GM18498 (cell line): ENCODE measurements around the gene MTHFD2.
"Not testable (repeated sequence)": the region's sequence is repeated elsewhere in the genome, so short reads cannot be mapped to it uniquely, and the experiment has no call there.

ENCODE experiments used
- ATAC-seq: cut with Tn5 transposase; IDR thresholded peaks from one replicate; pipeline ENCODE4 v1.9.1; 2021; ENCODE audit warnings: mild to moderate bottlenecking, moderate library complexity; ENCODE audit not compliant: unreplicated experiment

Gene MTHFD2

DNA sequence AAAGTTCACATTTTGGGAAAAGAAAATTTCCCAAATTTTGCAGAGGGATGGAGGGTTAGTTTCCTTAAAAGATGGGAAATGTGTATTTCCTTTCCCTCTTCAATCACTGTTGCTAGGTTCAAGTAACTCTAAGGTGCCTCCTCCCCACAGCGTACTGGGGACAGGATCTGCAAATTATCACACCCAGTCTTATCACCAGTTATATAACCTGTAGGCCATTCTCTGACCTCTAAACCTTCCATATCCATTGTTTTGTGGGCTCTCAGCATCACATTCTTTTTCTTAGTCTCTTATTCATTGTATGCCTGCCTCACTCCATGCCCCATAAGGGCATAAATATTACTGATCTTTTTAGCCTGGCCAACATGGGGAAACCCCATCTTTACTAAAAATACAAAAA is 3.6 kb upstream of the MTHFD2 start:
- no peak for ATAC-seq

- no peak for ATAC-seq
Observed at GRCh38 chr2:74197049-74197448, 1.4 kb upstream of the MTHFD2 start.

DNA sequence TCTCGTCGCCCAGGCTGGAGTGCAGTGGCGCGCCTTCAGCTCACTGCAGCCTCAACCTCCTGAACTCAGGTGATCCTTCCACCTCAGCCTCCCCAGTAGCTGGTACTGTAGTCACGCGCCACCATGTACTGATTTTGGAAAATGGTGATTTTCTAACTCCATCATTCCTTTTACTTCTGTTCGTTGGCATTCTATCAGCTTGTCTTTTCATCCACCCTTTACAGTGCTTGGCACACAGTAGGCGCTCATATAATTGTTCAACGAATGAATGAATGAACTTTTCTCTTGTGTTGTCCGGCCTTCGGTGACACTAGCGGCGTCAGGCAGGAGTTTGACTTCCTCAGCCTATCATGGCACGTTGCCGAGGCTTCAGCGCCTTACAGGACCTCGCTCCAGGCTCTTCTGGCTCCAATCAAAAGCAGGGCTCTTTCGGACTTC is 373 bp upstream of the MTHFD2 start:
- ATAC-seq: no peak

GRCh38 chr2:74199275-74199701 is 873 bp downstream of the MTHFD2 start:
- ATAC-seq: no peak

DNA sequence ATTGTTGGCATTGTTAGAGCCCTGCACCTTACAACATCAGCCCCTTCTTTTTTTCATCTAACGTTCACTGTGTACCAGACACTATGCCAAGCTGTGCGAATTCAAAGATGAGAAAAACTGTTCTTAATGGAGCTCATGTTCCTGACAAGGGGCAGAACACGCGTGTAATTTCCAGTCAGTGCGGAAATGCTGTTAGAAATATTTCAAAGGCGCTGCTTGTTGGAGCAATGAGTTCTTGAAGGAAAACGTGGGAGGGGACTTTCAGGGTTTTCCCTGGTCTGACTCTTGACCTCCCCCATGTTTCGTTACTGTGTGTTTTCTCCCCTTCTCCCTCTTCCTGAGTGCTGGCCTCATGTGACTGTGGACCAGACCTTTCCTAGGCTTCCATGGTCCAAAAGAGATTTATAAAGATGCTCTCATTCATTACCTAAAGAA is 1.5 kb downstream of the MTHFD2 start:
- no peak for ATAC-seq

DNA sequence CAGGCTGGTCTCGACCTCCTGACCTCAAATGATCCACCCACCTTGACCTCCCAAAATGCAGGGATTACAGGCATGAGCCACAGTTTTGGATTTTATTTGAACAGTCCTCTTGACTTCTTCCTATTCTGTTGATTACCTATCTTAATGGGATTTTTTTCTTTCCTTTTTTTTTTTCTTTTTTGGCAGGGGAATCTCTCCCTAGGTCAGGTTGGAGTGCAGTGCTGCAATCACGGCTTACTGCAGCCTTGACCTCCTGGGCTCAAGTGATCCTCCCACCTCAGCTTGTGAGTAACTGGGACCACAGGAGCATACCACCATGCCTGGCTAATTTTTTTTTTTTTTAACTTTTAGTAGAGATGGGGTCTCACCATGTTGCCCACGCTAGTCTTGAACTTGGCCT is 2.8 kb downstream of the MTHFD2 start:
- no peak for ATAC-seq

DNA sequence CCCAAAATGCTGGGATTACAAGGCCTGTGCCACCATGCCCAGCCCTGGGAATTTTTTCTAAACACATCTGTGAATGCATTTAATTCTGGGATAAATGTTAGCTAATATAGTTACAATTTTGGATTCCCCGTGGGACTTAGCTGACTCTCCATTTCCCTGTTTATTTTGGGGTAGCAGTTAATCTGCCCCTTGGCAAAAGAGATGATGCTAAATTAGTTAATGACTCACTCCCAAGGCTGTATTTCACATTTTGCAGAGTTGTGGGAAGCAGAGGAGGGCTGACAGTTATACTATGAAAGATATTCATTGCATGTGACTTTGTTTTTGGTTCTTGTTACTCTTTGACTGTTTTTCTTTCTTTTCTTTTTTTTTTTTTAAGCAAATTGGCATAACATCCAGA is 3.2 kb downstream of the MTHFD2 start:
- ATAC-seq: no peak

GRCh38 chr2:74204436-74204835 is 6.0 kb downstream of the MTHFD2 start:
- ATAC-seq: no peak

DNA sequence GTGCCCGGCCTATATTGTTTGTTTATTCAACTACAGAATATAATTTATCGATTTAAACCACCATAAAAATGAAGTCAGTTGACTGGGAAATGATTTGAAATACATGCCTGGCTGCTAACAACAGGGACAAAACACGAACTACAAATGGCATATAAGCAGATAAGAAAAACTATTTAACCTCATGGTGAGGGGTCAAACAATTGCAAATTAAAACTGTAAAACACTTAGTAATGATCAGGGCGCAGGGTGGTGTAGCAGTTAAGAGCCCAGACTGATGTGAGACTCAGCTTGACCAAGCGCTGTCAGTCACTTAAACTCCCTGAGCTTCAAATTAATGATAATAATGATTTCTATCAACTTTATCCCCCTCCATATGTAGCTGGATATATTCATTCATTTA is 6.7 kb downstream of the MTHFD2 start:
- no peak for ATAC-seq

- ATAC-seq: no peak
Observed at GRCh38 chr2:74205596-74205995, 7.2 kb downstream of the MTHFD2 start.

DNA sequence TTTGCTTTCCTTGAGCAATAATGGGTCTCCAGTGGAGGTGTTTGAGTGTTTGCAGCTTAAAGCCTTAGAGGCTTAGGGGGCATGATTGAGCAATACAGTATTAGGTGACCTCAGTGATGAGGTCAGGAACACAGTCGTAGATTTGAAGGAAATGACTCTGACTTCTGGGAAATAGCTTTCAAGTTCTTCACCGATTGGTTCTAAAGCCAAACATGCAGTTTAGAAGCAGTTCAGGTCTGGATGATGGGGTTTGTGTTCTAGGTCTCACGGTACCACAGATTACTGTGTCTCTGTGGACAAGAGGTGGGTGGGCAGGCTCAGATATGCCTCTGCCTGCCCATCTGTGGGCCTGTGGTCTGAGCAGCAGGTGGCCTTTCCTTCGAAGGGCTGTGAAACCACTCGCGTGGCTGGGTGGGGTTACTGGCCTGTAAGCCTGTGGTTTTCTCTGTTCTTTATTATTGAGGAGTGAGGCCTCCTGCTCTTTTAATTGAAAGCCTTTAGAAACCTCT is 7.8 kb downstream of the MTHFD2 start:
- ATAC-seq: peak; percentile 88

- no peak for ATAC-seq
Observed at GRCh38 chr2:74212702-74213410, 14.4 kb downstream of the MTHFD2 start.

DNA sequence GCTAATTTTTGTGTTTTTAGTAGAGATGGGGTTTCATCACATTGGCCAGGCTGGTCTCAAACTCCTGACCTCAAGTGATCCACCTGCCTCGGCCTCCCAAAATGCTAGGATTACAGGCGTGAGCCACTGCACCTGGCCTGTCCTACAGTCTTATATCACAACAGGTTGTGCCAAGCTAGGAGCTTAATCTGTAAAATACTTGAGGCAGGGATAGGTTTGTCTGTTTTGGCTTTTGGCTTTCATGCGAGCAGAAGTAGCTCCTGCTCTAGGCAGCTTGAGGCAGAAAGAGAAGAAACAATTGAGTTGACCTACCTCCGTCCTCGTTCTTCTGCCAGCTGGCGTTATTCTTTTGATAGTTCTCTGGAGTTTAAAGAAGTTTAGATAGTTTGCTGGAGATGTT is 17.4 kb downstream of the MTHFD2 start:
- ATAC-seq: not testable (repeated sequence)

DNA sequence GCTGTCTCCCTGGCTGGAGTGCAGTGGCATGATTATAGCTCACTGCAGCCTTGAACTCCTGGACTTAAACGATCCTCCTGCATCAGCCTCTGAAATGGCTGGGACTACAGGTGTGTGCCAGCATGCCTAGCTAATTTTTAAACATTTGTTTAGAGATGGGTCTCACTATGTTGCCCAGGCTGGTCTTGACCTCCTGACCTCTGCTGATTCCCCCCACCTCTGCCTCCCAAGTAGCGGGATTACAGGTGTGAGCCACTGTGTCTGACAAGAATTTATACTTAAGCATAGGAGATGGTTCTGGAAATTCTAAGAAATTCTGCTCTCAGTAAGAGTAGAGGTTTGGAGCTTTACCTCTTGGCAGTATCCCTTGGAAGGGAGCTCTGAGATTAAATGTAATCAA is 18.2 kb downstream of the MTHFD2 start:
- no peak for ATAC-seq

GRCh38 chr2:74219846-74220486 is 21.6 kb downstream of the MTHFD2 start:
- ATAC-seq: no peak

DNA sequence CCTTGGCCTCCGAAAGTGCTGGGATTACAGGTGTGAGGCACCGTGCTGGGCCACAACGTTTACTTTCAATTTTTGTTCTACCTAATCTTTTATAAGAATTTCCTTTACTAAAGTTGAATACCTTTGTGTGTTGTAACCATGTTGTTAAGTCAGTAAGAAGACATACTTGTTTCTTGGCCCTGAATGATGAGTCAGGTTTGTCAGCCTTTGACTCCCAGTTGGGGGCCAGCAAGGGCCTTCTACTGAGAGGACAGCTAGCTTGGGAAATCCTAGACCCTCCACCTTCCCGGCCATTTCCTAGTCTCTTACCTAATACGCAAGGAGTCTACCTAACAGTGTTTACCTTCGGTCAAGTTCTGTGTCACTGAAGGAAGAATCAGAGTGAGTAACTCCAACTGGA is 22.7 kb downstream of the MTHFD2 start:
- ATAC-seq: no peak

GRCh38 chr2:74221604-74222299 is 23.3 kb downstream of the MTHFD2 start:
- ATAC-seq: no peak

- no peak for ATAC-seq
Observed at GRCh38 chr2:74222300-74222650, 23.9 kb downstream of the MTHFD2 start.

- ATAC-seq: no peak
Observed at GRCh38 chr2:74223941-74224770, 25.7 kb downstream of the MTHFD2 start.

GRCh38 chr2:74225698-74226459 is 27.5 kb downstream of the MTHFD2 start:
- no peak for ATAC-seq
